ENCODE measurements around the gene URB2. TPM values are rescaled to one million over a fixed set of nuclear protein-coding genes. Genes with fewer than 3 reads are reported as not detected.
"Not testable (repeated sequence)": the region's sequence is repeated elsewhere in the genome, so short reads cannot be mapped to it uniquely, and the experiment has no call there.

Gene URB2
- polyA plus RNA-seq, 1 donor, result 6.2 TPM

GRCh38 chr1:229690662-229691061 lies 64.6 kb downstream of the URB2 start:
- no peak for DNase-seq (ENCODE audit: low read depth)

DNA sequence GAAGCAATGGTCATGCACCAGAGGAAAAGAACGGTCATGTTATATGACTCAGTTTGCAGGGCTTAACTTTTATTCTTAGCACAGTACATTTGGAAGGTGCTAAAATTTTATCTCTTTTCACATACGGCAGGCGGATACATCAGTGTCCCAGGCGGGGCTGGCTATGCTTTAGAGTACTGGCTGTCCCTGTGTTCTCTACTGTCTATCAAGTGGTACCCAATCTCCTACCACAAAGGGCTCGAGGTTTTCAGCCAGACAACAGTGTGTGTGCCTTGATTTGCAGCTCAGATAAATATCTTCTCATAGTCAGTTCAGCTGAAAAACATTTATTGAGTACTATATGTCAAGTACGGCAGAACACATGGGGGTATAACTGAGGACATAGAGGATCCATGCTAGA lies 65.3 kb downstream of the URB2 start:
- DNase-seq (ENCODE audit: low read depth), result no peak

DNA sequence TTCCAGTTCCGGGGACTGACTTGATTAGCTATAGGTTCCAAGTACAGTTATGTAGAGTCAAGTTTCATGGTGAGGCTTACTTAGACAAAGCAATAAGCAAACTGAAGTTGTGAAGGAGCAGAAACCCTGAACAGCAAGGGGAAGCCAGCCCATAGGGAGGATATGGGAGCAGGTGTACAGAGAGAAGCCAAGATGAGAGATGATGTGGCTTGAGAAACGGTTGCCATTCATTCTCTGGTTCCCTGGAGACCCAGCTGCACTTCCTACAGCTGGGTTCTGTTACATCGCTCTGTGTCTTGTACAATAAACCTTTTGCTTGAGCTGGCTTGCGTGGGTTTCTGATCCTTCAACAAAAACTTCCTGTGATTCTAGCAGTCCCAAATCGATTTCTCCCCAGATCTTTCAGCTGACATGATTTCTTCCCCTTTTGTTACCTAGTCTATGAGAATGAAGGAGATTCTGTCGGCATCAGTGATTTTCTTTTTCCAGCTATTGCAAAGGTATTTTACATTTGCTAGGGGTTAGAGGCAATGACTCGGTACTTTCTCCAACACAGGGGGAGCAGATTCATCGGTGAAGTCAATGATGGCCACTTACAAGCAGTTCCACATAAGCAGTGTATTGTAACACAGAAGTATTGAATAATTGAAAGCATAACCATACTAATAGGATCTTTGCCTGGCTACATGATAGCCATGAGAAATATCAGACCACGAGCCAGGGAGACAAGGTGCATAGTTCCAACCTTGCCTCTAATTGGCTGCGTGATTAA lies 67.3 kb downstream of the URB2 start:
- DNase-seq (ENCODE audit: low read depth), result peak; percentile 51

GRCh38 chr1:229694053-229694693 lies 68.1 kb downstream of the URB2 start:
- peak; percentile 49 for DNase-seq (ENCODE audit: low read depth)

DNA sequence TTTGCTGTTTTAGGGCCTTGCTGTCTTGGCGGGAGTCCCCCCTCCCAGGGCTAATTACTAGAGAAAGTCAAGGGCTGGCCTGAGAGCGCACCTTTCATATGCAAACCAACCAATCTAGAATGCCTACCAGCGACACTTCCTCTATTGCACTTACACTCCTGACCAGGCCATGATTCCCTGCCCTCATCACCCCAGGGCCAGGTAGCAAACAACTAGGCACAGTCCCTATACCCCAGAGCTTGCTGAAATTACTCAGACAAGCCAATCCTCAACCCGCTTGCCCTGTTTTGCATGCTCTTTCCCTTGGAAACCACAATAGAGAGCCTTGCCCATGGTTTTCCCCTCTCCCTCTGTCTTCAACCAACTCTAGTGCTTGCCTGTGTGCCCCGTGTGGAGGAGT lies 70.3 kb downstream of the URB2 start:
- DNase-seq (ENCODE audit: low read depth), result no peak

DNA sequence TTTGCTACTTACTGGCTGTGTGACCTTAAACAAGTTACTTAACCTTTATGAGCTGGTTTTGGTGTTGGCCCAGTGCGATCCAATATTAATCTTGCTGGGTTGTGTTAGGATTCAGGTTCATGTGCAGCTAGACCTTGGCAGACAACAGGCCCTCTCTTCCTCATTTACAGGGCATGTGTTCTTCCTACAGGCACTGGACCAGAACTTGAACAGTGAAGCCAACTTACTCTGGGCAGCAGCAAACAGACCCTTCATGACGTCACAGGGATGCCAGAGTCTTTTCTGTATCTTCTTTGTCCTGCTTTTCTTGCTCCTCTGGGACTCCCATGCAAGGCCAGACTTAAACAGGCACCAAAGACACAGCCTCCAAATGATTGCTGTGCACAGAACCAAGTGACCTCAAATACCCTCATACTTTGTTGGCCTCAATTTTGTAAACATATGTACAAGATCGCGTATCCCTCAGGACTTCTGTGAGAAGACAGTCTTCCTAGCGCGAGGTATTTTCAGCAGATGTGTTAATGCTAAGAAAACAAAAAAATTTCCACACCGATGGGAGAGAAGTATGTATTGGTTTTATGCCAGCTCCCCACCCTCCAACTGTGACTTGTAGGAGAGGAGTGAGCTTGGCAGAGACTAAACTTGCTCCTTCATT lies 73.7 kb downstream of the URB2 start:
- no peak for DNase-seq (ENCODE audit: low read depth)

- DNase-seq (ENCODE audit: low read depth), result no peak
These were observed 78.1 kb downstream of the URB2 start for GRCh38 chr1:229704157-229704556.

- DNase-seq (ENCODE audit: low read depth), result not testable (repeated sequence)
These were observed 79.1 kb downstream of the URB2 start for GRCh38 chr1:229705152-229705551.

DNA sequence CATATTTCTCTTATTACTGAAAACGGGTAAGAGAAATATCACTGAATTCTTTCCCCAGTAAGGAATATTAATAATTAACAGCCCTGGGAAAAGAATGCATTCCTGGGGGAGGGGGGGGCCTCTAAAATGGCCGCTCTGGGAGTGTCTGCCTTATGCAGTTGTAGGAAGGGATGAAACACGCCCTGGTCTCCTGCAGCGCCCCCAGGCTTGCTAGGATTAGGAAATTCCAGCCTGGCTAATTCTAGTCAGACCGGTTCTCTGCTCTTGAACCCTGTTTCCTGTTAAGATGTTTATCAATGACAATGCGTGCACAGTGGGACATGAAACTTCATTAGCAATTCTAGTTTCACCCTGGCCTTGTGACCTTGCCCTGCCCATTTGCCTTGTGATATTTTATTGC lies 81.1 kb downstream of the URB2 start:
- not testable (repeated sequence) for DNase-seq (ENCODE audit: low read depth)

GRCh38 chr1:229709500-229710013 lies 83.5 kb downstream of the URB2 start:
- DNase-seq (ENCODE audit: low read depth), result no peak

Other genes with a start within 250 kb of the URB2 start
- 14,286 TPM for gene ACTA1, start 192.2 kb upstream of the URB2 start, polyA plus RNA-seq (ENCODE audit: insufficient read length)
- gene NUP133, start 117.9 kb upstream of the URB2 start, polyA plus RNA-seq (ENCODE audit: insufficient read length), result 29.7 TPM
- gene ABCB10, start 67.5 kb upstream of the URB2 start, polyA plus RNA-seq (ENCODE audit: insufficient read length), result 13.6 TPM
- 11.0 TPM for gene TAF5L, start 125 bp upstream of the URB2 start, polyA plus RNA-seq (ENCODE audit: insufficient read length)

All from forelimb muscle (tissue), 1 donor.